PC-3 (cell line): ENCODE results near the gene MICOS13.

ENCODE experiments used
- EZH2 ChIP-seq: fragments of 300-600 bp; sonication (generic); IDR thresholded peaks from one replicate; pipeline ENCODE4 v1.6.1; 2017; ENCODE audit warnings: antibody characterized with exemption, mild to moderate bottlenecking, low read length; ENCODE audit not compliant: unreplicated experiment
- EZH2phosphoT487 ChIP-seq: fragments of 300-600 bp; sonication (generic); IDR thresholded peaks from 2 replicates; pipeline ENCODE4 v1.6.1; 2018; ENCODE audit warnings: mild to moderate bottlenecking, antibody characterized with exemption, low read length, borderline replicate concordance
- TF ChIP-seq, protein P1 (sequence below): fragments of 300-600 bp; sonication (generic); conservative IDR thresholded peaks from 2 replicates; pipeline ENCODE4 v1.5.1; 2017; ENCODE audit warnings: antibody characterized with exemption, low read depth, mild to moderate bottlenecking, low read length

DNA sequence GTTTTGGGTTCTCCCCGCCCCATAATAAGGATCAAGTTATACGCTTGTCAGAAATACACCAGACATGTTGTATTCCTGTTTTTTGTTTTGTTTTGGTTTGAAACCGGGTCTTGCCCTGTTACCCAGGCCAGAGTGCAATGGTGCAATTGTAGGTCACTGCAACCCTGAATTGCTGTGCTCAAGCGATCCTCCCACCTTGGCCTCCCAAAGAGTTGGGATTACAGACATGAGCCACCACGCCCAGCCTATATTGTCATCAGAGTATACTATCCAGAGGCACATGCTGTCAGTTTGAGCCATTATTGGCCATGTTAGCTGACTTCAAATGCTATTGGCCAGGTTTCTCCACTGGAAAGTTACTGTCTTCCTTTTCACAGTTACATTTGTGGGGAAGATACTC lies 47.7 kb downstream of the MICOS13 start:
- TF ChIP-seq, protein P1, sequence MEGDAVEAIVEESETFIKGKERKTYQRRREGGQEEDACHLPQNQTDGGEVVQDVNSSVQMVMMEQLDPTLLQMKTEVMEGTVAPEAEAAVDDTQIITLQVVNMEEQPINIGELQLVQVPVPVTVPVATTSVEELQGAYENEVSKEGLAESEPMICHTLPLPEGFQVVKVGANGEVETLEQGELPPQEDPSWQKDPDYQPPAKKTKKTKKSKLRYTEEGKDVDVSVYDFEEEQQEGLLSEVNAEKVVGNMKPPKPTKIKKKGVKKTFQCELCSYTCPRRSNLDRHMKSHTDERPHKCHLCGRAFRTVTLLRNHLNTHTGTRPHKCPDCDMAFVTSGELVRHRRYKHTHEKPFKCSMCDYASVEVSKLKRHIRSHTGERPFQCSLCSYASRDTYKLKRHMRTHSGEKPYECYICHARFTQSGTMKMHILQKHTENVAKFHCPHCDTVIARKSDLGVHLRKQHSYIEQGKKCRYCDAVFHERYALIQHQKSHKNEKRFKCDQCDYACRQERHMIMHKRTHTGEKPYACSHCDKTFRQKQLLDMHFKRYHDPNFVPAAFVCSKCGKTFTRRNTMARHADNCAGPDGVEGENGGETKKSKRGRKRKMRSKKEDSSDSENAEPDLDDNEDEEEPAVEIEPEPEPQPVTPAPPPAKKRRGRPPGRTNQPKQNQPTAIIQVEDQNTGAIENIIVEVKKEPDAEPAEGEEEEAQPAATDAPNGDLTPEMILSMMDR: no peak
- TF ChIP-seq EZH2: no peak
- no peak for TF ChIP-seq EZH2phosphoT487
